ENCODE measurements around the gene ZC3H14. TPM values are rescaled to one million over a fixed set of nuclear protein-coding genes. Genes with fewer than 3 reads are reported as not detected.

The ZC3H14 gene
- total RNA-seq, 1 experiment from 2014 or later = 90.6 TPM

- no peak for DNase-seq
- no peak overlapping the region for H2BK15ac ChIP-seq (ENCODE audit: low read depth, low read length)
- H3K27ac ChIP-seq (ENCODE audit: insufficient read length, low read depth, low read length) = no peak overlapping the region
- no peaks in the 10 kb centered on the region for H3K79me2 ChIP-seq (ENCODE audit: insufficient read depth, low read length)
- no peak overlapping the region for H3K4me2 ChIP-seq (ENCODE audit: insufficient read depth, insufficient read length, low read length)
- H3K18ac ChIP-seq (ENCODE audit: insufficient read length, low read depth, low read length) = no peak overlapping the region
- H2AK5ac ChIP-seq (ENCODE audit: insufficient read length, low read length) = no peak overlapping the region
- no peaks in the 10 kb centered on the region for H4K20me1 ChIP-seq (ENCODE audit: control insufficient read depth, insufficient read depth, insufficient read length)
- H2AFZ ChIP-seq (ENCODE audit: low read length) = no peak overlapping the region
- Mint-ChIP-seq H3K4me3 (no peak overlapping the region), H3K4me1 (no peaks in the 10 kb centered on the region), H3K9me3 (no peaks in the 10 kb centered on the region), H3K27ac (no peak overlapping the region), H3K36me3 (ENCODE audit: insufficient read depth in 1 of 3, low read depth in 3 of 3) (peaks cover 51 to 89% (median 87%) of the 10 kb centered on the region in 3 experiments; a peak in 6 of 7 replicates), H3K27me3 (ENCODE audit: low read depth) (no peaks in the 10 kb centered on the region; the same call in 1 of the 2 replicates)
- no peak overlapping the region for H2BK5ac ChIP-seq (ENCODE audit: insufficient read length, low read length)
- no peak overlapping the region for H2BK20ac ChIP-seq (ENCODE audit: low read depth, low read length, poor library complexity, severe bottlenecking)
- no peak overlapping the region for H4K5ac ChIP-seq (ENCODE audit: insufficient read length, low read depth, low read length)
- no peaks in the 10 kb centered on the region for H3K9me3 ChIP-seq (ENCODE audit: control insufficient read depth, low read depth, low read length)
- no peak for TF ChIP-seq CTCF (conservative IDR thresholded peaks at IDR 0.05)
- H4K8ac ChIP-seq (replicated peaks; ENCODE audit: insufficient read length, low read depth, low read length) = no peak overlapping the region
- 100% methylated on average over 1 of the region's 4 CpGs for WGBS (ENCODE audit: extremely low coverage, insufficient read length, low lambda C conversion rate)
- H3K27me3 ChIP-seq (ENCODE audit: insufficient read depth, low read length) = no peaks in the 10 kb centered on the region
- H2BK120ac ChIP-seq (ENCODE audit: low read depth, low read length, poor library complexity, severe bottlenecking) = no peak overlapping the region
- no peaks in the 10 kb centered on the region for H3K4me1 ChIP-seq (ENCODE audit: insufficient read depth, low read length)
- H3K4ac ChIP-seq (ENCODE audit: low read depth, low read length) = no peak overlapping the region
- H2BK12ac ChIP-seq (ENCODE audit: insufficient read length, low read depth, low read length) = no peak overlapping the region
- no peaks in the 10 kb centered on the region for H3K79me1 ChIP-seq (ENCODE audit: insufficient read depth, low read depth, low read length, poor library complexity, severe bottlenecking)
- H3K56ac ChIP-seq (ENCODE audit: insufficient read length, low read depth, low read length) = no peak overlapping the region
- no peak overlapping the region for H3T11ph ChIP-seq (ENCODE audit: low read length)
- H3K23me2 ChIP-seq (ENCODE audit: insufficient read length, low read depth, low read length, poor library complexity, severe bottlenecking) = no peaks in the 10 kb centered on the region
- H3K23ac ChIP-seq (ENCODE audit: insufficient read length, low read depth, low read length) = no peak overlapping the region
- no peak overlapping the region for H4K91ac ChIP-seq (ENCODE audit: insufficient read length, low read depth, low read length)
- H3K9ac ChIP-seq (ENCODE audit: extremely low read depth, insufficient read length, low read length) = no peak overlapping the region
- H3K14ac ChIP-seq (ENCODE audit: insufficient read depth, low read length) = no peak overlapping the region
Observed at GRCh38 chr14:88572117-88572516, 9.3 kb downstream of the ZC3H14 start.
